Smooth muscle cell (in vitro differentiated cells): ENCODE results near the gene MSLN. TPM values are rescaled to one million over a fixed set of nuclear protein-coding genes. Genes with fewer than 3 reads are reported as not detected.

ENCODE experiments used
- DNase-seq: peaks from one replicate; lab custom pipeline; 2025; ENCODE audit not compliant: unreplicated experiment; lab: John Stamatoyannopoulos, UW
- H2AFZ ChIP-seq: fragments of 200-600 bp; sonication (generic); 2 replicates; pipeline ENCODE4 v1.6.0; 2016; ENCODE audit warnings: antibody characterized with exemption, low read depth, mild to moderate bottlenecking
- H3F3A ChIP-seq: fragments of 200-600 bp; sonication (generic); 2 replicates; pipeline ENCODE4 v1.6.0; 2017; ENCODE audit warnings: antibody characterized with exemption, low read depth
- H3K27ac ChIP-seq: fragments of 200-600 bp; sonication (generic); 2 replicates; pipeline ENCODE4 v1.5.1; 2016; ENCODE audit warnings: low read depth, mild to moderate bottlenecking
- H3K27me3 ChIP-seq: fragments of 200-600 bp; sonication (generic); 2 replicates; pipeline ENCODE4 v1.6.1; 2016; ENCODE audit warnings: low read depth, mild to moderate bottlenecking
- H3K36me3 ChIP-seq: fragments of 200-600 bp; sonication (generic); 2 replicates; pipeline ENCODE4 v1.5.1; 2016; ENCODE audit warnings: low read depth
- H3K4me1 ChIP-seq: fragments of 200-600 bp; sonication (generic); 2 replicates; pipeline ENCODE4 v1.5.1; 2016; ENCODE audit warnings: low read depth
- H3K4me2 ChIP-seq: fragments of 200-600 bp; sonication (generic); 2 replicates; pipeline ENCODE4 v1.6.0; 2016; ENCODE audit warnings: mild to moderate bottlenecking
- H3K4me3 ChIP-seq: fragments of 200-600 bp; sonication (generic); 2 replicates; pipeline ENCODE4 v1.5.1; 2016; ENCODE audit warnings: mild to moderate bottlenecking
- H3K79me2 ChIP-seq: fragments of 200-600 bp; sonication (generic); 2 replicates; pipeline ENCODE4 v1.6.0; 2016; ENCODE audit warnings: low read depth, mild to moderate bottlenecking
- H3K9ac ChIP-seq: fragments of 200-600 bp; sonication (generic); 2 replicates; pipeline ENCODE4 v1.6.0; 2016; ENCODE audit warnings: low read depth
- H3K9me3 ChIP-seq: fragments of 200-600 bp; sonication (generic); replicated peaks from 2 replicates; pipeline ENCODE4 v1.5.1; 2016; ENCODE audit warnings: low read depth
- H4K20me1 ChIP-seq: fragments of 200-600 bp; sonication (generic); 2 replicates; pipeline ENCODE4 v1.6.0; 2016; ENCODE audit warnings: low read depth
- WGBS: methylation state at CpG from one replicate; pipeline ENCODE4 v1.1.7; 2016; ENCODE audit warnings: low lambda C conversion rate; 5-methylcytosine and 5-hydroxymethylcytosine counted together
- microRNA counts: library from miRNA; unstranded; fragments of <30 nt; microRNA quantifications from one replicate; lab custom pipeline; 2016
- microRNA-seq: library from miRNA; unstranded; fragments of <30 nt; microRNA quantifications from one replicate; pipeline ENCODE4, GENCODE V29; 2016; ENCODE audit warnings: borderline number of aligned reads
- polyA plus RNA-seq: library from polyadenylated mRNA; unstranded; fragments of >200 nt; fragmentation: Nextera tagmentation; extraction: Ambion mirVana; gene quantifications from 2 replicates; pipeline ENCODE4 v1.2.1, GENCODE V29; 2016
- small RNA-seq: library from RNA; depleted of rRNA; stranded (forward); fragments of <200 nt; gene quantifications from one replicate; pipeline ENCODE3, GENCODE V24; 2014
- total RNA-seq: library from RNA; depleted of rRNA; stranded (reverse); fragments of >200 nt; gene quantifications from 2 replicates; pipeline ENCODE4 v1.2.3, GENCODE V29; 2014
- TF ChIP-seq, protein P1 (sequence below): fragments of 200-600 bp; sonication (generic); IDR thresholded peaks from 2 replicates; pipeline ENCODE4 v1.5.1; 2017; ENCODE audit warnings: borderline replicate concordance, mild to moderate bottlenecking, antibody characterized with exemption; ENCODE audit not compliant: insufficient read depth, poor library complexity, severe bottlenecking

Gene MSLN
- total and polyA plus RNA-seq, 2 experiments from 2014 or later, result 0.26 to 3.7 TPM

DNA sequence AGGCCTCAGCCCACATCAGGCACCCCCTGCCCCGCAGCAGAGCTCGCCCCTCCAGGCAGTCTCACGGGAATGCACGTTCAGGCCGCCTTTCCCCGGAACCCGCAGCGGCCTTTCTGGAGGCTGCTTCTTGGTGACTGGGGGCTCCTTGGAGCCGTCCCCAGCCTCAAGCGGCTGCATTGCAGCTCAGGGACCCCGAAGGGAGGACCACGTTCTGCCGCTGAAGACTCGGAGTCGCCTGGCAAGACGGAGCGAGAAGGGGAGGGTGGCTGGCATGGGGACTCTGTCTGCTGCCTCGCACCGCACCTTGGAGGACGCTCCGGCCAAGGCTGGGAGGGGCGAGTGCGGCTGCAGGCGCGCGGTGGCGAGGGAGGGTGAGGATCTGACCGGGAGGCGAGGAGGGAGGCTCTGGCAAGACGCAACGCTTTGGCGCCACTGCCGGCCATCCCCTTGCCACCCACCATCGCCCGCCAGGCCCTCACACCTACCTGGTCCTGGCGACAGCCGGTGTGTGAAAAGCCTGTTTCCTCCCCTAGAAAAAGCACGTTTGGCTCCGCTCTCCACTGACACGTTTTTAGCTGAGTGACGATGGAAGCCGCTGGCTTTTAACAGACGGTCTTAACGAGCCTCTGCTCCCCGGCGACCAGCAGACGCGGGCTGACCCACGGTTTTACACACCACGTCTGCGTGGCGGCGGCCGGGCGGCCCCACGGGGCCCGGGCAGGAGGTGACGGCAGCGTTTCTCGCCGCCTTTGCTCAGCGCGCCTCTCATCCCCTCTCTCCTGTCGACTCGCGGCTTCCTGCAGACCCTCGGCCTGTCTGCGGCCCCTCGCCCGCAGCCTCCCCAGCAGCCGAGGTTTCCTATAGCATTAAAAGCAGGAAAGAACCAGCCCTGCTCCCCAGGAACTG, 56.7 kb downstream of the MSLN start:
- Histone ChIP-seq H3K27ac (no peak overlapping the region), H3K79me2 (no peaks in the 10 kb centered on the region), H3F3A (no peaks in the 10 kb centered on the region), H3K4me3 (no peak overlapping the region), H3K9ac (no peak overlapping the region), H3K4me2 (no peak overlapping the region), H3K27me3 (no peaks in the 10 kb centered on the region), H3K9me3 (no peaks in the 10 kb centered on the region), H3K4me1 (peaks cover 5% of the 10 kb centered on the region), H4K20me1 (no peaks in the 10 kb centered on the region), H3K36me3 (no peaks in the 10 kb centered on the region), H2AFZ (no peak overlapping the region)
- 92% methylated on average over 62 of the region's 71 CpGs for WGBS
- TF ChIP-seq, protein P1, sequence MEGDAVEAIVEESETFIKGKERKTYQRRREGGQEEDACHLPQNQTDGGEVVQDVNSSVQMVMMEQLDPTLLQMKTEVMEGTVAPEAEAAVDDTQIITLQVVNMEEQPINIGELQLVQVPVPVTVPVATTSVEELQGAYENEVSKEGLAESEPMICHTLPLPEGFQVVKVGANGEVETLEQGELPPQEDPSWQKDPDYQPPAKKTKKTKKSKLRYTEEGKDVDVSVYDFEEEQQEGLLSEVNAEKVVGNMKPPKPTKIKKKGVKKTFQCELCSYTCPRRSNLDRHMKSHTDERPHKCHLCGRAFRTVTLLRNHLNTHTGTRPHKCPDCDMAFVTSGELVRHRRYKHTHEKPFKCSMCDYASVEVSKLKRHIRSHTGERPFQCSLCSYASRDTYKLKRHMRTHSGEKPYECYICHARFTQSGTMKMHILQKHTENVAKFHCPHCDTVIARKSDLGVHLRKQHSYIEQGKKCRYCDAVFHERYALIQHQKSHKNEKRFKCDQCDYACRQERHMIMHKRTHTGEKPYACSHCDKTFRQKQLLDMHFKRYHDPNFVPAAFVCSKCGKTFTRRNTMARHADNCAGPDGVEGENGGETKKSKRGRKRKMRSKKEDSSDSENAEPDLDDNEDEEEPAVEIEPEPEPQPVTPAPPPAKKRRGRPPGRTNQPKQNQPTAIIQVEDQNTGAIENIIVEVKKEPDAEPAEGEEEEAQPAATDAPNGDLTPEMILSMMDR, result no peak
- DNase-seq, result no peak

DNA sequence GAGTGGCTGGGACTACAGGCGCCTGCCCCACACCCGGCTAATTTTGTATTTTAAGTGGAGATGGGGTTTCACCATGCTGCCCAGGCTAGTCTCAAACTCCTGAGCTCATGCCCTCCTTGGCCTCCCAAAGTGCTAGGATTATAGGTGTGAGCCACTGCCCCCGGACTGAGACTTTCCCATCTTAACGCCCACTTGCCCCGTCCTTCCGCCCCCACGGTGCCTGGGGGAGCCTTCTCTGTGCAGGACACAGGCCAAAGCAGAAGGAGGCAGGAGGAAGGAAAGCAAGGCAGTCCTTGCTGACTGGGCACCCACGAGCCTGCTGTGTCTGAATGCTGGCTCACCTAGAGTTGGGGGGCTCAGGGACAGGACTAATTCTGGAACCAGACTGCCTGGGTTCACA, 57.6 kb downstream of the MSLN start:
- Histone ChIP-seq H3K4me2 (no peak overlapping the region), H3K27ac (no peak overlapping the region), H3K9me3 (no peaks in the 10 kb centered on the region), H3K9ac (no peak overlapping the region), H4K20me1 (no peaks in the 10 kb centered on the region), H3K27me3 (no peaks in the 10 kb centered on the region), H3K4me3 (no peak overlapping the region), H3K4me1 (peaks cover 5% of the 10 kb centered on the region), H3K79me2 (no peaks in the 10 kb centered on the region), H3F3A (no peaks in the 10 kb centered on the region), H3K36me3 (no peaks in the 10 kb centered on the region), H2AFZ (no peak overlapping the region)
- no peak for DNase-seq
- WGBS, result 93% methylated on average over 8 of the region's 8 CpGs
- TF ChIP-seq, protein P1, result no peak

MicroRNAs encoded within 50 kb of the gene (microRNA counts, 767-probe panel; counts per million panel counts)
- microRNA hsa-miR-662 (lab: Ali Mortazavi, UCI), result 183 counts per million

Small RNAs within 50 kb of the gene (microRNA-seq; reads per million reads assigned to microRNA genes)
- gene MIR662, result not detected

Small RNAs within 50 kb of the gene (small RNA-seq; reads per million reads assigned to genes)
- gene MIR662, result not detected

Other genes with a start within 250 kb of the MSLN start
- 8.6 and 14.7 TPM in 2 replicates for gene CAPN15, start 233.0 kb upstream of the MSLN start, total RNA-seq
- gene CAPN15, start 233.0 kb upstream of the MSLN start, polyA plus RNA-seq, result 18.7 and 23.6 TPM in 2 replicates
- gene PRR35, start 200.3 kb upstream of the MSLN start, total RNA-seq, result not detected in 2 replicates
- not detected in 2 replicates for gene PRR35, start 200.3 kb upstream of the MSLN start, polyA plus RNA-seq
- 0.18 and 0.63 TPM in 2 replicates for gene NHLRC4, start 193.7 kb upstream of the MSLN start, total RNA-seq
- gene NHLRC4, start 193.7 kb upstream of the MSLN start, polyA plus RNA-seq, result 0.85 and 2.6 TPM in 2 replicates
- 21.0 and 30.1 TPM in 2 replicates for gene PIGQ, start 190.8 kb upstream of the MSLN start, total RNA-seq
- gene PIGQ, start 190.8 kb upstream of the MSLN start, polyA plus RNA-seq, result 45.7 and 51.0 TPM in 2 replicates
- 14.7 and 21.2 TPM in 2 replicates for gene RAB40C, start 170.7 kb upstream of the MSLN start, total RNA-seq
- 27.0 and 28.3 TPM in 2 replicates for gene RAB40C, start 170.7 kb upstream of the MSLN start, polyA plus RNA-seq
- 1.5 TPM in 1 of 2 replicates, not detected in the other for gene WFIKKN1, start 129.7 kb upstream of the MSLN start, total RNA-seq
- gene WFIKKN1, start 129.7 kb upstream of the MSLN start, polyA plus RNA-seq, result 0.77 and 0.83 TPM in 2 replicates
- gene METTL26, start 124.4 kb upstream of the MSLN start, total RNA-seq, result 134 and 158 TPM in 2 replicates
- gene METTL26, start 124.4 kb upstream of the MSLN start, polyA plus RNA-seq, result 227 and 238 TPM in 2 replicates
- 7.7 and 11.9 TPM in 2 replicates for gene MCRIP2, start 118.9 kb upstream of the MSLN start, total RNA-seq
- 34.7 and 45.8 TPM in 2 replicates for gene MCRIP2, start 118.9 kb upstream of the MSLN start, polyA plus RNA-seq
- 6.8 and 8.4 TPM in 2 replicates for gene WDR90, start 111.4 kb upstream of the MSLN start, total RNA-seq
- 10.4 and 24.6 TPM in 2 replicates for gene WDR90, start 111.4 kb upstream of the MSLN start, polyA plus RNA-seq
- 41.4 and 44.5 TPM in 2 replicates for gene RHOT2, start 92.6 kb upstream of the MSLN start, total RNA-seq
- gene RHOT2, start 92.6 kb upstream of the MSLN start, polyA plus RNA-seq, result 148 and 152 TPM in 2 replicates
- 2.7 and 4.5 TPM in 2 replicates for gene RHBDL1, start 85.1 kb upstream of the MSLN start, total RNA-seq
- gene RHBDL1, start 85.1 kb upstream of the MSLN start, polyA plus RNA-seq, result 2.6 and 3.7 TPM in 2 replicates
- 93.4 and 99.0 TPM in 2 replicates for gene STUB1, start 80.3 kb upstream of the MSLN start, total RNA-seq
- 196 and 212 TPM in 2 replicates for gene STUB1, start 80.3 kb upstream of the MSLN start, polyA plus RNA-seq
- 42.9 and 47.9 TPM in 2 replicates for gene JMJD8, start 76.4 kb upstream of the MSLN start, total RNA-seq
- 92.5 and 95.1 TPM in 2 replicates for gene JMJD8, start 76.4 kb upstream of the MSLN start, polyA plus RNA-seq
- 4.7 and 10.6 TPM in 2 replicates for gene WDR24, start 70.3 kb upstream of the MSLN start, total RNA-seq
- gene WDR24, start 70.3 kb upstream of the MSLN start, polyA plus RNA-seq, result 19.3 and 22.2 TPM in 2 replicates
- gene FBXL16, start 54.9 kb upstream of the MSLN start, total RNA-seq, result 0.76 TPM in 1 of 2 replicates, not detected in the other
- 0.17 TPM in 1 of 2 replicates, not detected in the other for gene FBXL16, start 54.9 kb upstream of the MSLN start, polyA plus RNA-seq
- 30.6 and 39.6 TPM in 2 replicates for gene METRN, start 45.6 kb upstream of the MSLN start, total RNA-seq
- gene METRN, start 45.6 kb upstream of the MSLN start, polyA plus RNA-seq, result 170 and 193 TPM in 2 replicates
- 11.9 and 15.6 TPM in 2 replicates for gene ANTKMT, start 39.6 kb upstream of the MSLN start, total RNA-seq
- gene ANTKMT, start 39.6 kb upstream of the MSLN start, polyA plus RNA-seq, result 39.8 and 40.9 TPM in 2 replicates
- 2.8 TPM in 1 of 2 replicates, not detected in the other for gene CCDC78, start 34.3 kb upstream of the MSLN start, total RNA-seq
- gene CCDC78, start 34.3 kb upstream of the MSLN start, polyA plus RNA-seq, result 3.4 and 4.7 TPM in 2 replicates
- gene HAGHL, start 33.6 kb upstream of the MSLN start, total RNA-seq, result 3.2 and 15.4 TPM in 2 replicates
- gene HAGHL, start 33.6 kb upstream of the MSLN start, polyA plus RNA-seq, result 23.1 and 24.6 TPM in 2 replicates
- gene CIAO3, start 19.7 kb upstream of the MSLN start, total RNA-seq, result 19.7 and 33.5 TPM in 2 replicates
- 35.6 and 39.6 TPM in 2 replicates for gene CIAO3, start 19.7 kb upstream of the MSLN start, polyA plus RNA-seq
- gene RPUSD1, start 27.6 kb downstream of the MSLN start, total RNA-seq, result 7.8 and 20.8 TPM in 2 replicates
- gene RPUSD1, start 27.6 kb downstream of the MSLN start, polyA plus RNA-seq, result 20.8 and 27.4 TPM in 2 replicates
- gene CHTF18, start 27.9 kb downstream of the MSLN start, total RNA-seq, result 11.4 and 27.2 TPM in 2 replicates
- 33.2 and 39.8 TPM in 2 replicates for gene CHTF18, start 27.9 kb downstream of the MSLN start, polyA plus RNA-seq
- not detected in 2 replicates for gene GNG13, start 40.0 kb downstream of the MSLN start, total RNA-seq
- gene GNG13, start 40.0 kb downstream of the MSLN start, polyA plus RNA-seq, result not detected in 2 replicates
- gene LMF1, start 210.2 kb downstream of the MSLN start, total RNA-seq, result 17.1 and 25.3 TPM in 2 replicates
- 29.8 and 33.2 TPM in 2 replicates for gene LMF1, start 210.2 kb downstream of the MSLN start, polyA plus RNA-seq
- 1.8 and 4.2 TPM in 2 replicates for gene SOX8, start 221.0 kb downstream of the MSLN start, total RNA-seq
- gene SOX8, start 221.0 kb downstream of the MSLN start, polyA plus RNA-seq, result 2.9 and 3.5 TPM in 2 replicates